GM12878 (cell line): ENCODE results near the gene NR6A1. TPM values are rescaled to one million over a fixed set of nuclear protein-coding genes. Genes with fewer than 3 reads are reported as not detected.

Experiments
- ATAC-seq: fragments of 200-7000 bp; cut with Tn5 transposase; 3 replicates; pipeline ENCODE4 v1.9.1; 2020; ENCODE audit warnings: mild to moderate bottlenecking, moderate library complexity
- BruUV-seq: library from RNA; stranded (reverse); fragments of 400-500 nt; replicated peaks from 2 replicates; lab custom pipeline; 2021; lab: Mats Ljungman, UMichigan
- CTCF ChIA-PET: fragments of 300-600 bp; sonication (Branson Sonifier 250); formaldehyde crosslinking; extraction: SDS; loops from one replicate; lab custom pipeline; 2021; ENCODE audit warnings: inconsistent platforms; lab: Yijun Ruan, JAX
- POLR2A ChIA-PET: fragments of 350-600 bp; formaldehyde crosslinking; extraction: SDS; loops from one replicate; lab custom pipeline; 2021; ENCODE audit warnings: inconsistent platforms; lab: Charles Lee
- RAD21 ChIA-PET: fragments of 300-600 bp; sonication (Branson Sonifier 250); formaldehyde crosslinking; loops from one replicate; lab custom pipeline; 2023; ENCODE audit warnings: antibody characterized with exemption; ENCODE audit not compliant: unreplicated experiment; lab: Charles Lee
- SMC1A ChIA-PET: fragments of 300-600 bp; sonication (Branson Sonifier 250); formaldehyde crosslinking; loops from one replicate; lab custom pipeline; 2023; ENCODE audit not compliant: unreplicated experiment, uncharacterized antibody; lab: Charles Lee
- DNase-seq: peaks from one replicate; pipeline ENCODE4 v3.0.0-alpha.2; 2011; ENCODE audit warnings: low read depth, low spot score
- FAIRE-seq: peaks from 3 replicates; lab custom pipeline; 2011; peaks lifted over from hg19 to GRCh38; lab: Jason Lieb, UNC
- H2AFZ ChIP-seq: 2 replicates; pipeline ENCODE4 v1.6.0; 2011; ENCODE audit warnings: low read depth, low read length, control low read depth; ENCODE audit not compliant: control insufficient read depth
- H3K27ac ChIP-seq: 2 replicates; pipeline ENCODE4 v1.5.1; 2011; ENCODE audit warnings: control low read depth; ENCODE audit not compliant: control insufficient read depth, insufficient read depth
- H3K27me3 ChIP-seq, 2 experiments: replicated peaks in 1 of 2; 2 replicates each; pipeline versions ENCODE4 v1.6.0 to v1.6.1; 2011; ENCODE audit warnings: low read length in 1 of 2; ENCODE audit not compliant: control insufficient read depth in 2 of 2, insufficient read depth in 2 of 2
- H3K36me3 ChIP-seq, 2 experiments: 2 replicates each; pipeline ENCODE4 v1.5.1; 2011; ENCODE audit warnings: low read length in 1 of 2; ENCODE audit not compliant: control insufficient read depth in 2 of 2, insufficient read depth in 2 of 2
- H3K4me1 ChIP-seq: 2 replicates; pipeline ENCODE4 v1.6.1; 2011; ENCODE audit warnings: mild to moderate bottlenecking, low read length, moderate library complexity, mixed read lengths; ENCODE audit not compliant: control insufficient read depth, insufficient read depth
- H3K4me2 ChIP-seq: 2 replicates; pipeline ENCODE4 v1.6.0; 2011; ENCODE audit warnings: control low read depth; ENCODE audit not compliant: control insufficient read depth, insufficient read depth
- H3K4me3 ChIP-seq: fragments of 200-600 bp; sonication (generic); 2 replicates; pipeline ENCODE4 v1.5.1; 2016
- H3K79me2 ChIP-seq: 2 replicates; pipeline ENCODE4 v1.6.0; 2011; ENCODE audit warnings: low read length; ENCODE audit not compliant: control insufficient read depth, insufficient read depth
- H3K9ac ChIP-seq: 2 replicates; pipeline ENCODE4 v1.8.0; 2011; ENCODE audit warnings: low read length, control low read depth, mixed read lengths; ENCODE audit not compliant: control insufficient read depth, insufficient read depth
- H3K9me3 ChIP-seq: replicated peaks from 3 replicates; pipeline ENCODE4 v1.5.1; 2011; ENCODE audit warnings: mild to moderate bottlenecking, low read length; ENCODE audit not compliant: control insufficient read depth, insufficient read depth
- H4K20me1 ChIP-seq: 2 replicates; pipeline ENCODE4 v1.6.0; 2011; ENCODE audit not compliant: control insufficient read depth, insufficient read depth
- BACH1 ChIP-seq: fragments of 450-650 bp; IDR thresholded peaks from 2 replicates; pipeline ENCODE4 v1.6.1; 2017; ENCODE audit warnings: mild to moderate bottlenecking, borderline replicate concordance
- BHLHE40 ChIP-seq, 2 experiments: fragments of 450-650 bp in 1 of 2; IDR thresholded peaks; 2 replicates each; pipeline ENCODE4 v1.6.1; 2011 to 2017; ENCODE audit warnings: low read depth in 2 of 2, borderline replicate concordance in 1 of 2, improper control_type of control experiment in 1 of 2, low read length in 1 of 2, mild to moderate bottlenecking in 1 of 2
- CEBPZ ChIP-seq: fragments of 150-350 bp; IDR thresholded peaks from 2 replicates; pipeline ENCODE4 v1.6.1; 2016; ENCODE audit warnings: low read depth, low read length
- NR2C2 ChIP-seq: IDR thresholded peaks from 2 replicates; pipeline ENCODE4 v1.6.1; 2011; ENCODE audit warnings: borderline replicate concordance, low read depth; ENCODE audit not compliant: control insufficient read depth, insufficient read length
- RELB ChIP-seq: fragments of 450-650 bp; IDR thresholded peaks from 2 replicates; pipeline ENCODE4 v1.6.1; 2017; ENCODE audit warnings: low read depth, mild to moderate bottlenecking, moderate library complexity
- WGBS: methylation state at CpG from one replicate; pipeline ENCODE4 v1.1.6; 2016; ENCODE audit warnings: low lambda C conversion rate; ENCODE audit not compliant: insufficient replicate concordance, insufficient coverage; ENCODE audit errors: missing lambda C conversion rate; 5-methylcytosine and 5-hydroxymethylcytosine counted together
- in situ Hi-C: fragments of 300-500 bp; cut with MboI; formaldehyde crosslinking; loops from 9 replicates; pipeline ENCODE4 v1.14.3; 2018; ENCODE audit warnings: mixed read lengths
- intact Hi-C: fragments of 100-400 bp; cut with micrococcal nuclease; formaldehyde crosslinking; loops from one replicate; pipeline ENCODE4 v1.14.2; 2022; ENCODE audit not compliant: unreplicated experiment
- polyA plus RNA-seq, 11 experiments: library from polyadenylated mRNA; depleted of rRNA in 4 of 11; unstranded in 6 of 11; stranded (reverse) in 5 of 11; fragments of >200 nt; fragmentation: Nextera tagmentation in 4 of 11; fragmentation: Illumina TruSeq in 1 of 11; extraction: Ambion mirVana in 4 of 11; extraction: Trizol in 1 of 11; gene quantifications; 1 replicate in 1 of 11; 2 replicates in 10 of 11; pipeline versions ENCODE4 v1.2.1 to v1.2.3, GENCODE V29; 2011 to 2016; ENCODE audit warnings: inconsistent platforms in 2 of 11, missing spikeins in 2 of 11, low read depth in 1 of 11
- total RNA-seq, 4 experiments: library from RNA; depleted of rRNA in 3 of 4; stranded (reverse); fragments of >200 nt in 3 of 4; fragmentation: Illumina TruSeq in 1 of 4; extraction: Trizol in 1 of 4; gene quantifications; 2 replicates each; pipeline versions ENCODE4 v1.2.1 to v1.2.3, GENCODE V29; 2013 to 2021

Gene NR6A1
- total and polyA plus RNA-seq, 10 of the 15 experiments (the other 5 are each of a cell fraction or from before 2014, with no cell fraction given): 1.2 to 9.2 (median 4.6) TPM

- ATAC-seq: no peak
- BruUV-seq: no TSS peak
- no peak overlapping the region for H2AFZ ChIP-seq
- H3K9me3 ChIP-seq: peaks cover 1% of the 10 kb centered on the region; the same call in 2 of the 3 replicates
- no peak for FAIRE-seq
- no peak overlapping the region for H3K4me3 ChIP-seq
- DNase-seq: no peak
- no peaks in the 10 kb centered on the region for H3K4me1 ChIP-seq
- H3K79me2 ChIP-seq: peaks cover 2% of the 10 kb centered on the region; the same call in 1 of the 2 replicates
- in situ Hi-C loops: no loop called here
- intact Hi-C loops: no loop called here
- no peak overlapping the region for H3K4me2 ChIP-seq
- POLR2A ChIA-PET: no interaction called here
- TF ChIP-seq NR2C2 (no peak), BACH1 (no peak), CEBPZ (no peak), RELB (no peak), BHLHE40 (IDR thresholded peaks at IDR 0.05; ENCODE audit: borderline replicate concordance in 1 of 2, low read depth in 2 of 2, low read length in 1 of 2) (no peak)
- CTCF ChIA-PET: interaction anchor here (0.9 to 3.9 kb wide), 8 partner anchors 12 to 95 kb away, joined by 3 to 26 read pairs (median 4); no protein-coding TSS in a partner anchor
- no peaks in the 10 kb centered on the region for H4K20me1 ChIP-seq
- WGBS: 96% methylated on average over 5 of the region's 5 CpGs
- H3K9ac ChIP-seq: no peak overlapping the region
- RAD21 ChIA-PET: no interaction called here
- SMC1A ChIA-PET: interaction anchor here (1.1 to 1.8 kb wide), 4 partner anchors 11 to 88 kb away, joined by 3 to 4 read pairs (median 3); no protein-coding TSS in a partner anchor
- H3K27me3 ChIP-seq: no peaks in the 10 kb centered on the region
- peaks cover 0 to 2% of the 10 kb centered on the region in 2 experiments; a peak in 1 of 4 replicates for H3K36me3 ChIP-seq
- H3K27ac ChIP-seq: no peak overlapping the region
Measured at GRCh38 chr9:124699575-124699974, 71.5 kb downstream of the NR6A1 start.
